Stomach (tissue), 4 donors: ENCODE data around the gene CD209.

Experiments used
- EP300 ChIP-seq: sonication (generic); formaldehyde crosslinking; IDR thresholded peaks from one replicate; pipeline ENCODE4 v1.6.1; 2017; ENCODE audit warnings: antibody characterized with exemption
- POLR2A ChIP-seq, 4 donors: fragments of 450-650 bp; IDR thresholded peaks; one replicate each; pipeline ENCODE4 v1.6.1; 2016; ENCODE audit warnings: antibody characterized with exemption in 4 of 4, control low read depth in 2 of 4, mild to moderate bottlenecking in 1 of 4, moderate library complexity in 1 of 4
- POLR2AphosphoS5 ChIP-seq, 3 donors: sonication (generic); formaldehyde crosslinking; IDR thresholded peaks; one replicate each; pipeline ENCODE4 v1.6.1; 2016; ENCODE audit warnings: antibody characterized with exemption in 3 of 3
- TF ChIP-seq, protein P1 (sequence below), 7 experiments: fragments of 450-650 bp in 4 of 7; fragments of 200-600 bp in 3 of 7; sonication (generic) in 3 of 7; IDR thresholded peaks; one replicate each; pipeline ENCODE4 v1.5.1; 2016 to 2019; ENCODE audit warnings: antibody characterized with exemption in 7 of 7, control low read depth in 2 of 7, mild to moderate bottlenecking in 1 of 7

DNA sequence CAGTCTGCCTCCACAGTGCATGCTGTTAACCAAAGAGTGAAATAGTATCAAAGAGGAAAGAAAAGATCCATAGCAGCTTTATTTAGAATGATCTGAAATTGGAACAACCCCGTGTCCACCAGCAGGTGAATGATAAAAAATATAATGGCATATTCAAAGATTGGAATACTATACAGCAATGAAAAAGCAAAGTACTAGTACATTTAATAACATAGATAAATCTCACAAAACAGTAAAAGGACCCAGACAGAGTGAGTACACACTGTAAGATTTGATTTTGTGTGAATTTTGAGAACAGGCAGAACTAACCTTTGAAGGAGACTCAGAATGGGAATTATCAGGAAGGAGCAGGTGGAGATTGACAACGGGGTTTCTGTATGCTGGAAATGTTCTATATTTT is 837 bp upstream of the CD209 start:
- TF ChIP-seq EP300, result no peak
- TF ChIP-seq, protein P1, sequence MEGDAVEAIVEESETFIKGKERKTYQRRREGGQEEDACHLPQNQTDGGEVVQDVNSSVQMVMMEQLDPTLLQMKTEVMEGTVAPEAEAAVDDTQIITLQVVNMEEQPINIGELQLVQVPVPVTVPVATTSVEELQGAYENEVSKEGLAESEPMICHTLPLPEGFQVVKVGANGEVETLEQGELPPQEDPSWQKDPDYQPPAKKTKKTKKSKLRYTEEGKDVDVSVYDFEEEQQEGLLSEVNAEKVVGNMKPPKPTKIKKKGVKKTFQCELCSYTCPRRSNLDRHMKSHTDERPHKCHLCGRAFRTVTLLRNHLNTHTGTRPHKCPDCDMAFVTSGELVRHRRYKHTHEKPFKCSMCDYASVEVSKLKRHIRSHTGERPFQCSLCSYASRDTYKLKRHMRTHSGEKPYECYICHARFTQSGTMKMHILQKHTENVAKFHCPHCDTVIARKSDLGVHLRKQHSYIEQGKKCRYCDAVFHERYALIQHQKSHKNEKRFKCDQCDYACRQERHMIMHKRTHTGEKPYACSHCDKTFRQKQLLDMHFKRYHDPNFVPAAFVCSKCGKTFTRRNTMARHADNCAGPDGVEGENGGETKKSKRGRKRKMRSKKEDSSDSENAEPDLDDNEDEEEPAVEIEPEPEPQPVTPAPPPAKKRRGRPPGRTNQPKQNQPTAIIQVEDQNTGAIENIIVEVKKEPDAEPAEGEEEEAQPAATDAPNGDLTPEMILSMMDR (IDR thresholded peaks at IDR 0.05), result no peak
- TF ChIP-seq POLR2AphosphoS5 (IDR thresholded peaks at IDR 0.05), result no peak
- TF ChIP-seq POLR2A (IDR thresholded peaks at IDR 0.05), result no peak
